ENCODE results near the gene ZNF304.

ZNF304 gene

GRCh38 chr19:57376151-57376550 is 25.1 kb downstream of the ZNF304 start:
- no peak overlapping the region for H3K4me3 ChIP-seq (ENCODE audit: low read depth, low read length)
- H3K9me3 ChIP-seq (ENCODE audit: severe bottlenecking): no peaks in the 10 kb centered on the region
- peaks cover 20% of the 10 kb centered on the region for H3K36me3 ChIP-seq
- no peaks in the 10 kb centered on the region for H3K27me3 ChIP-seq (ENCODE audit: insufficient read depth, low read depth, severe bottlenecking)
- no peak overlapping the region for H3K27ac ChIP-seq
- TF ChIP-seq, protein P1, sequence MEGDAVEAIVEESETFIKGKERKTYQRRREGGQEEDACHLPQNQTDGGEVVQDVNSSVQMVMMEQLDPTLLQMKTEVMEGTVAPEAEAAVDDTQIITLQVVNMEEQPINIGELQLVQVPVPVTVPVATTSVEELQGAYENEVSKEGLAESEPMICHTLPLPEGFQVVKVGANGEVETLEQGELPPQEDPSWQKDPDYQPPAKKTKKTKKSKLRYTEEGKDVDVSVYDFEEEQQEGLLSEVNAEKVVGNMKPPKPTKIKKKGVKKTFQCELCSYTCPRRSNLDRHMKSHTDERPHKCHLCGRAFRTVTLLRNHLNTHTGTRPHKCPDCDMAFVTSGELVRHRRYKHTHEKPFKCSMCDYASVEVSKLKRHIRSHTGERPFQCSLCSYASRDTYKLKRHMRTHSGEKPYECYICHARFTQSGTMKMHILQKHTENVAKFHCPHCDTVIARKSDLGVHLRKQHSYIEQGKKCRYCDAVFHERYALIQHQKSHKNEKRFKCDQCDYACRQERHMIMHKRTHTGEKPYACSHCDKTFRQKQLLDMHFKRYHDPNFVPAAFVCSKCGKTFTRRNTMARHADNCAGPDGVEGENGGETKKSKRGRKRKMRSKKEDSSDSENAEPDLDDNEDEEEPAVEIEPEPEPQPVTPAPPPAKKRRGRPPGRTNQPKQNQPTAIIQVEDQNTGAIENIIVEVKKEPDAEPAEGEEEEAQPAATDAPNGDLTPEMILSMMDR (IDR thresholded peaks at IDR 0.05; ENCODE audit: low read depth, low read length): no peak
- DNase-seq: no peak

GRCh38 chr19:57377498-57378146 is 26.6 kb downstream of the ZNF304 start:
- DNase-seq: no peak
- no peaks in the 10 kb centered on the region for H3K27me3 ChIP-seq (ENCODE audit: insufficient read depth, low read depth, severe bottlenecking)
- H3K27ac ChIP-seq: no peak overlapping the region
- H3K4me3 ChIP-seq (ENCODE audit: low read depth, low read length): no peak overlapping the region
- H3K9me3 ChIP-seq (ENCODE audit: severe bottlenecking): no peaks in the 10 kb centered on the region
- H3K36me3 ChIP-seq: peaks cover 19% of the 10 kb centered on the region
- TF ChIP-seq, protein P1 (IDR thresholded peaks at IDR 0.05; ENCODE audit: low read depth, low read length): no peak

- no peaks in the 10 kb centered on the region for H3K9me3 ChIP-seq (ENCODE audit: severe bottlenecking)
- no peak overlapping the region for H3K27ac ChIP-seq
- no peak for DNase-seq
- H3K36me3 ChIP-seq: peaks cover 9% of the 10 kb centered on the region
- H3K4me3 ChIP-seq (ENCODE audit: low read depth, low read length): no peak overlapping the region
- no peaks in the 10 kb centered on the region for H3K27me3 ChIP-seq (ENCODE audit: insufficient read depth, low read depth, severe bottlenecking)
- TF ChIP-seq, protein P1 (IDR thresholded peaks at IDR 0.05; ENCODE audit: low read depth, low read length): no peak
These were observed 29.9 kb downstream of the ZNF304 start for GRCh38 chr19:57380923-57381322.

- H3K27ac ChIP-seq: no peak overlapping the region
- no peaks in the 10 kb centered on the region for H3K27me3 ChIP-seq (ENCODE audit: insufficient read depth, low read depth, severe bottlenecking)
- H3K36me3 ChIP-seq: peaks cover under 1% of the 10 kb centered on the region; the same call in 1 of the 2 replicates
- no peak for DNase-seq
- no peak overlapping the region for H3K4me3 ChIP-seq (ENCODE audit: low read depth, low read length)
- TF ChIP-seq, protein P1 (IDR thresholded peaks at IDR 0.05; ENCODE audit: low read depth, low read length): no peak
- no peaks in the 10 kb centered on the region for H3K9me3 ChIP-seq (ENCODE audit: severe bottlenecking)
These were observed 31.9 kb downstream of the ZNF304 start for GRCh38 chr19:57382806-57383488.

GRCh38 chr19:57389194-57389729 is 38.2 kb downstream of the ZNF304 start:
- no peaks in the 10 kb centered on the region for H3K9me3 ChIP-seq (ENCODE audit: severe bottlenecking)
- H3K27me3 ChIP-seq (ENCODE audit: insufficient read depth, low read depth, severe bottlenecking): no peaks in the 10 kb centered on the region
- peaks cover 6% of the 10 kb centered on the region for H3K36me3 ChIP-seq
- H3K27ac ChIP-seq: peak overlapping the region; percentile 66
- peak overlapping the region; percentile 34 for H3K4me3 ChIP-seq (ENCODE audit: low read depth, low read length)
- DNase-seq: no peak
- TF ChIP-seq, protein P1 (IDR thresholded peaks at IDR 0.05; ENCODE audit: low read depth, low read length): no peak
